Fibroblast of lung (primary cell): ENCODE results near the gene POLD1.

Source experiments
- EZH2 ChIP-seq: IDR thresholded peaks from 2 replicates; pipeline ENCODE4 v1.5.1; 2012; ENCODE audit warnings: low read length, control low read depth, mild to moderate bottlenecking; ENCODE audit errors: missing control alignments
- TF ChIP-seq, protein P1 (sequence below), 2 donors: IDR thresholded peaks in 1 of 2; conservative IDR thresholded peaks in 1 of 2; 1 replicate in 1 of 2; 2 replicates in 1 of 2; pipeline ENCODE4 v1.5.1; 2011 to 2012; ENCODE audit warnings: low read length in 2 of 2, control low read depth in 1 of 2, inconsistent platforms in 1 of 2, low read depth in 1 of 2, mild to moderate bottlenecking in 1 of 2

DNA sequence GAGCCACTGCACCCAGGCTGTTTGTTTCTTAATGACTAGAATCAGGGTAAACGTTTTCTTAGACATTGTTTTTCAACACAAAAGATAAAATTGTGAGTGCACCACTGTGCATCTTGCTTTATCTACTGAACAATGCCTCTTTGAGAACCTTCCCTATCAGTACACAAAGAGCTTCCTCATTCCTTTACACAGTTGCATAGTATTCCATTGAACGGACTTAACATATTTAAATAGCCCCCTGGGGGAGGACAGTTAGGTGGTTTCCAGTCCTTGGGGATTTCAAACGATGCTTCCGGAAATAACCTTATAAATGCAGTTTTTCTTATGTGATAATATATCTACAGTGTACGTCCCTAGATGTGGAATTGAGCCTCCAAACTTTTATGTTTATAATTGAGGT is 8.6 kb downstream of the POLD1 start:
- TF ChIP-seq, protein P1, sequence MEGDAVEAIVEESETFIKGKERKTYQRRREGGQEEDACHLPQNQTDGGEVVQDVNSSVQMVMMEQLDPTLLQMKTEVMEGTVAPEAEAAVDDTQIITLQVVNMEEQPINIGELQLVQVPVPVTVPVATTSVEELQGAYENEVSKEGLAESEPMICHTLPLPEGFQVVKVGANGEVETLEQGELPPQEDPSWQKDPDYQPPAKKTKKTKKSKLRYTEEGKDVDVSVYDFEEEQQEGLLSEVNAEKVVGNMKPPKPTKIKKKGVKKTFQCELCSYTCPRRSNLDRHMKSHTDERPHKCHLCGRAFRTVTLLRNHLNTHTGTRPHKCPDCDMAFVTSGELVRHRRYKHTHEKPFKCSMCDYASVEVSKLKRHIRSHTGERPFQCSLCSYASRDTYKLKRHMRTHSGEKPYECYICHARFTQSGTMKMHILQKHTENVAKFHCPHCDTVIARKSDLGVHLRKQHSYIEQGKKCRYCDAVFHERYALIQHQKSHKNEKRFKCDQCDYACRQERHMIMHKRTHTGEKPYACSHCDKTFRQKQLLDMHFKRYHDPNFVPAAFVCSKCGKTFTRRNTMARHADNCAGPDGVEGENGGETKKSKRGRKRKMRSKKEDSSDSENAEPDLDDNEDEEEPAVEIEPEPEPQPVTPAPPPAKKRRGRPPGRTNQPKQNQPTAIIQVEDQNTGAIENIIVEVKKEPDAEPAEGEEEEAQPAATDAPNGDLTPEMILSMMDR (conservative IDR thresholded peaks at IDR 0.05 in 1 of 2, IDR thresholded peaks at IDR 0.05 in 1 of 2; ENCODE audit: low read depth in 1 of 2, low read length in 2 of 2) = no peak
- TF ChIP-seq EZH2 = no peak
